Endothelial cell of umbilical vein (primary cell): Measurements from ENCODE around the gene TCP11X2. TPM values are rescaled to one million over a fixed set of nuclear protein-coding genes. Genes with fewer than 3 reads are reported as not detected.
"Not testable (repeated sequence)": the region's sequence is repeated elsewhere in the genome, so short reads cannot be mapped to it uniquely, and the experiment has no call there.

ENCODE experiments used
- BruUV-seq: library from RNA; stranded (reverse); fragments of 400-500 nt; replicated peaks from 2 replicates; lab custom pipeline; 2021; lab: Mats Ljungman, UMichigan
- CTCF ChIA-PET: fragments of 300-600, 350-600 bp; sonication (Branson Sonifier 250); formaldehyde crosslinking; loops from one replicate; lab custom pipeline; 2021; ENCODE audit warnings: antibody characterized with exemption, inconsistent platforms; lab: Charles Lee
- POLR2A ChIA-PET: fragments of 300-600, 350-600 bp; sonication (Branson Sonifier 250); formaldehyde crosslinking; loops from one replicate; lab custom pipeline; 2021; ENCODE audit warnings: antibody characterized with exemption, inconsistent platforms; lab: Charles Lee
- DNase-seq: peaks from one replicate; pipeline ENCODE4 v3.0.0-alpha.2; 2011; ENCODE audit warnings: low read depth, low spot score
- FAIRE-seq: peaks from 2 replicates; lab custom pipeline; 2011; peaks lifted over from hg19 to GRCh38; lab: Jason Lieb, UNC
- H2AFZ ChIP-seq: 2 replicates; pipeline ENCODE4 v1.6.0; 2012; ENCODE audit warnings: low read depth, low read length, control low read depth, inconsistent platforms
- H3K27ac ChIP-seq: 2 replicates; pipeline ENCODE4 v1.5.1; 2011; ENCODE audit warnings: low read depth, mild to moderate bottlenecking, control low read depth, low read length, moderate library complexity; ENCODE audit not compliant: insufficient read depth
- H3K27me3 ChIP-seq, 2 experiments: 2 replicates each; pipeline versions ENCODE4 v1.6.0 to v1.6.1; 2011; ENCODE audit warnings: low read length in 2 of 2, mixed read lengths in 1 of 2; ENCODE audit not compliant: control insufficient read depth in 2 of 2, insufficient read depth in 2 of 2
- H3K36me3 ChIP-seq, 2 experiments: 2 replicates in 1 of 2; 3 replicates in 1 of 2; pipeline ENCODE4 v1.5.1; 2011; ENCODE audit warnings: low read length in 2 of 2, mild to moderate bottlenecking in 1 of 2, moderate library complexity in 1 of 2; ENCODE audit not compliant: control insufficient read depth in 2 of 2, insufficient read depth in 2 of 2; ENCODE audit errors: extremely low read depth in 1 of 2
- H3K4me1 ChIP-seq: 3 replicates; pipeline ENCODE4 v1.5.1; 2011; ENCODE audit warnings: mild to moderate bottlenecking, low read length; ENCODE audit not compliant: control insufficient read depth, insufficient read depth; ENCODE audit errors: extremely low read depth
- H3K4me2 ChIP-seq: 2 replicates; pipeline ENCODE4 v1.6.1; 2011; ENCODE audit warnings: low read length, control low read depth, mixed read lengths; ENCODE audit not compliant: insufficient read depth
- H3K4me3 ChIP-seq, 3 experiments: fragments of 200-600 bp in 1 of 3; sonication (generic), shearing (Covaris generic) in 1 of 3; replicated peaks in 1 of 3; 2 replicates each; pipeline ENCODE4 v1.5.1; 2011 to 2016; ENCODE audit warnings: control low read depth in 3 of 3, low read length in 3 of 3, mild to moderate bottlenecking in 2 of 3, inconsistent platforms in 1 of 3, low read depth in 1 of 3, moderate library complexity in 1 of 3; ENCODE audit not compliant: insufficient read depth in 1 of 3
- H3K79me2 ChIP-seq: 2 replicates; pipeline ENCODE4 v1.6.0; 2012; ENCODE audit warnings: low read length, inconsistent platforms; ENCODE audit not compliant: control insufficient read depth, insufficient read depth
- H3K9ac ChIP-seq: replicated peaks from 2 replicates; pipeline ENCODE3; 2011; ENCODE audit warnings: low read length, control low read depth; ENCODE audit not compliant: insufficient read depth; ENCODE audit errors: extremely low read depth
- H3K9me1 ChIP-seq: replicated peaks from 3 replicates; pipeline ENCODE4 v1.6.0; 2011; ENCODE audit warnings: mild to moderate bottlenecking, low read length; ENCODE audit not compliant: control insufficient read depth, insufficient read depth; ENCODE audit errors: extremely low read depth
- H3K9me3 ChIP-seq: replicated peaks from 2 replicates; pipeline ENCODE4 v1.5.1; 2012; ENCODE audit warnings: low read length, inconsistent platforms; ENCODE audit not compliant: control insufficient read depth, insufficient read depth
- H4K20me1 ChIP-seq: replicated peaks from 2 replicates; pipeline ENCODE3; 2011; ENCODE audit warnings: mild to moderate bottlenecking, low read length; ENCODE audit not compliant: control insufficient read depth, insufficient read depth; ENCODE audit errors: extremely low read depth
- CTCF ChIP-seq, 2 donors: IDR thresholded peaks; 1 replicate in 1 of 2; 2 replicates in 1 of 2; pipeline ENCODE4 v1.5.1; 2011; ENCODE audit warnings: low read length in 2 of 2, mild to moderate bottlenecking in 2 of 2, moderate library complexity in 2 of 2, control low read depth in 1 of 2, inconsistent platforms in 1 of 2, low read depth in 1 of 2; ENCODE audit not compliant: insufficient read depth in 1 of 2; ENCODE audit errors: extremely low read depth in 1 of 2
- EZH2 ChIP-seq: IDR thresholded peaks from 2 replicates; pipeline ENCODE4 v1.6.1; 2012; ENCODE audit warnings: borderline replicate concordance, low read depth, mild to moderate bottlenecking, moderate library complexity, low read length, inconsistent platforms; ENCODE audit not compliant: severe bottlenecking
- FOS ChIP-seq: IDR thresholded peaks from 2 replicates; pipeline ENCODE4 v1.6.1; 2011; ENCODE audit warnings: mild to moderate bottlenecking, low read length, moderate library complexity, borderline replicate concordance; ENCODE audit not compliant: insufficient read depth
- GATA2 ChIP-seq: IDR thresholded peaks from 2 replicates; pipeline ENCODE4 v1.7.0; 2011; ENCODE audit warnings: low read depth, mild to moderate bottlenecking, moderate library complexity, mixed read lengths, low read length; ENCODE audit not compliant: insufficient read length, insufficient read depth
- JUN ChIP-seq: IDR thresholded peaks from 2 replicates; pipeline ENCODE4 v1.6.1; 2011; ENCODE audit warnings: borderline replicate concordance, low read depth; ENCODE audit not compliant: insufficient read length, insufficient read depth
- MAX ChIP-seq: IDR thresholded peaks from 2 replicates; pipeline ENCODE4 v1.6.1; 2011; ENCODE audit not compliant: insufficient read depth, insufficient read length
- MYC ChIP-seq: IDR thresholded peaks from one replicate; pipeline ENCODE4 v1.6.1; 2011; ENCODE audit warnings: mild to moderate bottlenecking, low read depth, low read length
- POLR2A ChIP-seq: IDR thresholded peaks from 2 replicates; pipeline ENCODE4 v1.6.1; 2012; ENCODE audit warnings: low read depth, mild to moderate bottlenecking, control low read depth, low read length
- POLR2AphosphoS5 ChIP-seq: IDR thresholded peaks from 2 replicates; pipeline ENCODE4 v1.6.1; 2012; ENCODE audit warnings: low read depth, mild to moderate bottlenecking, control low read depth, low read length, moderate library complexity; ENCODE audit not compliant: insufficient read depth
- dilution Hi-C: fragments of 300-500 bp; cut with MboI; formaldehyde crosslinking; loops from one replicate; pipeline ENCODE4 v1.15.0; 2019; ENCODE audit warnings: low sequenced_read_pairs; ENCODE audit not compliant: extremely low pct_ligation_motif_present
- intact Hi-C: fragments of 100-400 bp; cut with micrococcal nuclease; formaldehyde crosslinking; loops from one replicate; pipeline ENCODE4 v1.10.0; 2022
- polyA plus RNA-seq, 4 experiments: library from polyadenylated mRNA; depleted of rRNA in 3 of 4; stranded (reverse) in 3 of 4; unstranded in 1 of 4; fragments of >200 nt; gene quantifications; 2 replicates each; pipeline versions ENCODE4 v1.2.1 to v1.2.3, GENCODE V29; 2011 to 2012; ENCODE audit warnings: missing spikeins in 1 of 4
- total RNA-seq: library from RNA; stranded (reverse); gene quantifications from 2 replicates; pipeline ENCODE4 v1.2.3, GENCODE V29; 2021

Gene TCP11X2
- total and polyA plus RNA-seq, 2 donors (not counting 3 experiments of a cell fraction or from before 2014, with no cell fraction given), result not detected

GRCh38 chrX:102491766-102492165 is 20.2 kb upstream of the TCP11X2 start:
- dilution Hi-C loops, result no loop called here
- FAIRE-seq, result no peak
- BruUV-seq, result no TSS peak

GRCh38 chrX:102478765-102479164 is 7.2 kb upstream of the TCP11X2 start:
- H3K9ac ChIP-seq, H3K79me2 ChIP-seq, H3K4me1 ChIP-seq, intact Hi-C loops, H3K4me2 ChIP-seq, H3K4me3 ChIP-seq, POLR2A ChIA-PET, H3K27me3 ChIP-seq, H3K36me3 ChIP-seq, H3K9me3 ChIP-seq, DNase-seq, dilution Hi-C loops, H3K9me1 ChIP-seq, H4K20me1 ChIP-seq, H2AFZ ChIP-seq, BruUV-seq, H3K27ac ChIP-seq, CTCF ChIA-PET: not testable (repeated sequence)
- FAIRE-seq, result peak; percentile 26

More at GRCh38 chrX:102491766-102492165, 20.2 kb upstream of the TCP11X2 start:
- no peaks in the 10 kb centered on the region for H3K79me2 ChIP-seq
- no peaks in the 10 kb centered on the region for H3K36me3 ChIP-seq
- POLR2A ChIA-PET, result no interaction called here
- TF ChIP-seq JUN (no peak), EZH2 (no peak), POLR2AphosphoS5 (no peak), MAX (no peak), POLR2A (no peak), GATA2 (no peak), CTCF (IDR thresholded peaks at IDR 0.05; ENCODE audit: extremely low read depth in 1 of 2, insufficient read depth in 1 of 2, low read depth in 1 of 2, low read length in 2 of 2) (no peak), FOS (no peak), MYC (no peak)
- H3K4me3 ChIP-seq, result no peak overlapping the region
- H3K4me2 ChIP-seq, result no peak overlapping the region
- no peak overlapping the region for H2AFZ ChIP-seq
- no peak overlapping the region for H3K9ac ChIP-seq
- H3K27ac ChIP-seq, result no peak overlapping the region
- no peaks in the 10 kb centered on the region for H3K9me1 ChIP-seq
- DNase-seq, result no peak
- H3K27me3 ChIP-seq, result peaks cover 0 to 9% of the 10 kb centered on the region in 2 experiments
- no peaks in the 10 kb centered on the region for H3K9me3 ChIP-seq
- intact Hi-C loops, result no loop called here
- no peaks in the 10 kb centered on the region for H4K20me1 ChIP-seq
- CTCF ChIA-PET, result no interaction called here
- H3K4me1 ChIP-seq, result no peaks in the 10 kb centered on the region

GRCh38 chrX:102470215-102470614 is 1.4 kb downstream of the TCP11X2 start:
- H3K9me1 ChIP-seq, H3K9ac ChIP-seq, H3K36me3 ChIP-seq, intact Hi-C loops, H3K4me3 ChIP-seq, dilution Hi-C loops, DNase-seq, BruUV-seq, H3K27me3 ChIP-seq, H3K4me1 ChIP-seq, CTCF ChIA-PET, H3K27ac ChIP-seq, POLR2A ChIA-PET, H4K20me1 ChIP-seq, H3K79me2 ChIP-seq, H3K9me3 ChIP-seq, H3K4me2 ChIP-seq, H2AFZ ChIP-seq: not testable (repeated sequence)
- peak; percentile 87 for FAIRE-seq
